Body of pancreas (tissue), 4 donors: ENCODE results near the gene LUC7L. TPM values are rescaled to one million over a fixed set of nuclear protein-coding genes. Genes with fewer than 3 reads are reported as not detected.
A peak's percentile ranks its signal among the peaks of the same experiment; 100 is the strongest.

Experiments
- ATAC-seq: fragments of 150-250 bp; one replicate; pipeline ENCODE4 v1.9.1; 2016
- DNase-seq, 4 donors: peaks; one replicate each; pipeline ENCODE4 v3.0.0-alpha.2; 2019
- H3K27ac ChIP-seq, 4 donors: fragments of 200-600 bp; sonication (generic); 1 replicate in 3 of 4; 2 replicates in 1 of 4; pipeline versions ENCODE4 v1.5.1 to v1.6.1; 2016 to 2019; ENCODE audit warnings: mild to moderate bottlenecking in 1 of 4, mixed read lengths in 1 of 4, moderate library complexity in 1 of 4
- H3K27me3 ChIP-seq, 2 donors: fragments of 200-600 bp; sonication (generic); one replicate each; pipeline ENCODE4 v1.6.0; 2016; ENCODE audit warnings: mild to moderate bottlenecking in 1 of 2
- H3K36me3 ChIP-seq, 2 donors: fragments of 200-600 bp; sonication (generic); replicated peaks in 1 of 2; 2 replicates each; pipeline ENCODE4 v1.5.1; 2016; ENCODE audit warnings: low read depth in 2 of 2; ENCODE audit not compliant: insufficient read depth in 1 of 2
- H3K4me1 ChIP-seq: fragments of 200-600 bp; sonication (generic); one replicate; pipeline ENCODE4 v1.6.0; 2016
- H3K4me3 ChIP-seq, 2 donors: fragments of 200-600 bp; sonication (generic); 1 replicate in 1 of 2; 2 replicates in 1 of 2; pipeline ENCODE4 v1.5.1; 2016 to 2019
- H3K9me3 ChIP-seq, 3 donors: fragments of 200-600 bp; sonication (generic); 1 replicate in 2 of 3; 2 replicates in 1 of 3; pipeline ENCODE4 v1.5.1; 2016
- CTCF ChIP-seq, 7 experiments: fragments of 450-650 bp in 4 of 7; fragments of 200-600 bp in 3 of 7; sonication (generic) in 3 of 7; IDR thresholded peaks; one replicate each; pipeline ENCODE4 v1.5.1; 2016 to 2019; ENCODE audit warnings: antibody characterized with exemption in 7 of 7
- POLR2A ChIP-seq, 3 donors: fragments of 450-650 bp; IDR thresholded peaks; one replicate each; pipeline ENCODE4 v1.6.1; 2016; ENCODE audit warnings: antibody characterized with exemption in 3 of 3, mild to moderate bottlenecking in 2 of 3
- WGBS, 2 donors: methylation state at CpG; one replicate each; pipeline ENCODE4 v1.1.5; 2017; 5-methylcytosine and 5-hydroxymethylcytosine counted together
- intact Hi-C: fragments of 100-400 bp; cut with DNase I; formaldehyde crosslinking; loops from one replicate; pipeline ENCODE4 v1.15.1; 2023
- total RNA-seq, 2 donors: library from RNA; depleted of rRNA; stranded (reverse); fragments of >200 nt; gene quantifications; one replicate each; pipeline ENCODE4 v1.1.0, GENCODE V29; 2016

The LUC7L gene
- total RNA-seq, 2 donors from 2014 or later: 106 to 162 TPM

GRCh38 chr16:262121-262745, 33.0 kb upstream of the LUC7L start:
- peak in 1 of 4 donors; percentile 14 for DNase-seq
- intact Hi-C loops: no loop called here
- Histone ChIP-seq H3K4me1 (peaks cover 9% of the 10 kb centered on the region), H3K4me3 (no peak overlapping the region), H3K36me3 (peaks cover 6 to 11% of the 10 kb centered on the region in 2 donors), H3K27ac (no peak overlapping the region), H3K9me3 (no peaks in the 10 kb centered on the region), H3K27me3 (no peaks in the 10 kb centered on the region)
- no peak for ATAC-seq
- 92 to 96% methylated on average over 24 to 28 of the region's 29 CpGs for WGBS, 2 donors
- no peak for TF ChIP-seq CTCF (IDR thresholded peaks at IDR 0.05)
- no peak for TF ChIP-seq POLR2A (IDR thresholded peaks at IDR 0.05)

- ATAC-seq (peak; percentile 41), DNase-seq (peak in 3 of 4 donors; percentile 65 to 84 (median 77))
- WGBS, 2 donors: 38 to 55% methylated on average over 3 to 28 of the region's 28 CpGs
- TF ChIP-seq CTCF (IDR thresholded peaks at IDR 0.05) (no peak), POLR2A (IDR thresholded peaks at IDR 0.05) (no peak)
- H3K9me3 ChIP-seq: no peaks in the 10 kb centered on the region
- no peaks in the 10 kb centered on the region for H3K27me3 ChIP-seq
- H3K27ac ChIP-seq: peak overlapping the region in 1 of 4 donors; percentile 20
- intact Hi-C loops: no loop called here
- H3K4me3 ChIP-seq: no peak overlapping the region
- H3K4me1 ChIP-seq: peaks cover 9% of the 10 kb centered on the region
- peaks cover 6 to 12% of the 10 kb centered on the region in 2 donors for H3K36me3 ChIP-seq
Measured at GRCh38 chr16:261031-261691, 31.9 kb upstream of the LUC7L start.

- Histone ChIP-seq H3K4me1 (peaks cover 9% of the 10 kb centered on the region), H3K27ac (no peak overlapping the region), H3K27me3 (no peaks in the 10 kb centered on the region), H3K9me3 (no peaks in the 10 kb centered on the region), H3K36me3 (peaks cover 6 to 12% of the 10 kb centered on the region in 2 donors), H3K4me3 (no peak overlapping the region)
- ATAC-seq: no peak
- 92 to 96% methylated on average over 13 to 19 of the region's 19 CpGs for WGBS, 2 donors
- no peak for DNase-seq
- intact Hi-C loops: no loop called here
- TF ChIP-seq POLR2A (IDR thresholded peaks at IDR 0.05) (no peak), CTCF (IDR thresholded peaks at IDR 0.05) (no peak)
Measured at GRCh38 chr16:260326-260725, 31.1 kb upstream of the LUC7L start.

- no peaks in the 10 kb centered on the region for H3K9me3 ChIP-seq
- DNase-seq (no peak), ATAC-seq (no peak)
- no peak for TF ChIP-seq POLR2A (IDR thresholded peaks at IDR 0.05)
- no peak for TF ChIP-seq CTCF (IDR thresholded peaks at IDR 0.05)
- H3K4me3 ChIP-seq: no peak overlapping the region
- intact Hi-C loops: no loop called here
- peaks cover 6 to 12% of the 10 kb centered on the region in 2 donors for H3K36me3 ChIP-seq
- WGBS, 2 donors: 58 to 95% methylated on average over 2 to 13 of the region's 13 CpGs
- no peak overlapping the region for H3K27ac ChIP-seq
- H3K27me3 ChIP-seq: no peaks in the 10 kb centered on the region
- peaks cover 9% of the 10 kb centered on the region for H3K4me1 ChIP-seq
Measured at GRCh38 chr16:259814-260253, 30.6 kb upstream of the LUC7L start.
